ENCODE results near the gene CRYBA2.

Gene CRYBA2

GRCh38 chr2:218990612-218991011, 2.6 kb downstream of the CRYBA2 start:
- no peak for TF ChIP-seq CTCF (IDR thresholded peaks at IDR 0.05)
- H3K9me3 Mint-ChIP-seq: peaks cover 4% of the 10 kb centered on the region
- H3K4me3 Mint-ChIP-seq: no peak overlapping the region
- no peak overlapping the region for H3K27ac Mint-ChIP-seq
- H3K36me3 Mint-ChIP-seq (ENCODE audit: low read depth): no peaks in the 10 kb centered on the region
- DNase-seq: no peak
- H3K4me1 Mint-ChIP-seq: no peaks in the 10 kb centered on the region
- H3K27me3 Mint-ChIP-seq (ENCODE audit: low read depth, poor library complexity): peaks cover 99% of the 10 kb centered on the region

- H3K36me3 Mint-ChIP-seq (ENCODE audit: low read depth): no peaks in the 10 kb centered on the region
- H3K4me1 Mint-ChIP-seq: no peaks in the 10 kb centered on the region
- DNase-seq: no peak
- H3K27ac Mint-ChIP-seq: no peak overlapping the region
- TF ChIP-seq CTCF (IDR thresholded peaks at IDR 0.05): no peak
- peaks cover 4% of the 10 kb centered on the region for H3K9me3 Mint-ChIP-seq
- peaks cover 99% of the 10 kb centered on the region for H3K27me3 Mint-ChIP-seq (ENCODE audit: low read depth, poor library complexity)
- no peak overlapping the region for H3K4me3 Mint-ChIP-seq
Observed at GRCh38 chr2:218990052-218990451, 3.2 kb downstream of the CRYBA2 start.

GRCh38 chr2:218988650-218989049, 4.6 kb downstream of the CRYBA2 start:
- H3K27me3 Mint-ChIP-seq (ENCODE audit: low read depth, poor library complexity): peaks cover 98% of the 10 kb centered on the region
- H3K36me3 Mint-ChIP-seq (ENCODE audit: low read depth): no peaks in the 10 kb centered on the region
- H3K4me3 Mint-ChIP-seq: no peak overlapping the region
- no peak for TF ChIP-seq CTCF (IDR thresholded peaks at IDR 0.05)
- peaks cover 4% of the 10 kb centered on the region for H3K9me3 Mint-ChIP-seq
- peaks cover 5% of the 10 kb centered on the region for H3K4me1 Mint-ChIP-seq
- no peak overlapping the region for H3K27ac Mint-ChIP-seq
- no peak for DNase-seq

- H3K36me3 Mint-ChIP-seq (ENCODE audit: low read depth): no peaks in the 10 kb centered on the region
- DNase-seq: no peak
- H3K4me3 Mint-ChIP-seq: no peak overlapping the region
- peaks cover 5% of the 10 kb centered on the region for H3K4me1 Mint-ChIP-seq
- peaks cover 4% of the 10 kb centered on the region for H3K9me3 Mint-ChIP-seq
- no peak overlapping the region for H3K27ac Mint-ChIP-seq
- no peak for TF ChIP-seq CTCF (IDR thresholded peaks at IDR 0.05)
- peaks cover 99% of the 10 kb centered on the region for H3K27me3 Mint-ChIP-seq (ENCODE audit: low read depth, poor library complexity)
Observed at GRCh38 chr2:218988164-218988563, 5.1 kb downstream of the CRYBA2 start.

- H3K36me3 Mint-ChIP-seq (ENCODE audit: low read depth): no peaks in the 10 kb centered on the region
- H3K27ac Mint-ChIP-seq: no peak overlapping the region
- H3K4me3 Mint-ChIP-seq: peak overlapping the region; percentile 32
- peaks cover 6% of the 10 kb centered on the region for H3K4me1 Mint-ChIP-seq
- no peak for DNase-seq
- no peaks in the 10 kb centered on the region for H3K9me3 Mint-ChIP-seq
- peaks cover 99% of the 10 kb centered on the region for H3K27me3 Mint-ChIP-seq (ENCODE audit: low read depth, poor library complexity)
- no peak for TF ChIP-seq CTCF (IDR thresholded peaks at IDR 0.05)
Observed at GRCh38 chr2:218986148-218986761, 7.0 kb downstream of the CRYBA2 start.
